KMS-11 (cell line): ENCODE measurements around the gene WSCD1.

ENCODE experiments used
- H2AFZ ChIP-seq: fragments of 200-600 bp; sonication (generic); 2 replicates; pipeline ENCODE4 v1.6.1; 2016; ENCODE audit warnings: antibody characterized with exemption, mixed run types, low read depth
- H3K27ac ChIP-seq: fragments of 200-600 bp; sonication (generic); 2 replicates; pipeline ENCODE4 v1.6.1; 2016; ENCODE audit warnings: mild to moderate bottlenecking, mixed run types
- H3K27me3 ChIP-seq: fragments of 200-600 bp; sonication (generic); 2 replicates; pipeline ENCODE4 v1.6.1; 2017; ENCODE audit warnings: mild to moderate bottlenecking, low read depth, mixed run types, moderate library complexity; ENCODE audit not compliant: insufficient read depth
- H3K36me3 ChIP-seq: fragments of 200-600 bp; sonication (generic); 2 replicates; pipeline ENCODE4 v1.6.1; 2017; ENCODE audit warnings: mild to moderate bottlenecking, mixed run types; ENCODE audit not compliant: insufficient read depth
- H3K4me1 ChIP-seq: fragments of 200-600 bp; sonication (generic); 2 replicates; pipeline ENCODE4 v1.6.1; 2016; ENCODE audit warnings: mild to moderate bottlenecking, low read depth, mixed run types; ENCODE audit not compliant: poor library complexity, severe bottlenecking
- H3K4me2 ChIP-seq: fragments of 200-600 bp; sonication (generic); 2 replicates; pipeline ENCODE4 v1.7.0; 2016; ENCODE audit warnings: mild to moderate bottlenecking, mixed run types
- H3K4me3 ChIP-seq: fragments of 200-600 bp; sonication (generic); IDR thresholded peaks from 2 replicates; pipeline ENCODE4 v1.6.1; 2017; ENCODE audit warnings: low read depth, low read length, mixed read lengths; ENCODE audit not compliant: insufficient read depth
- H3K79me2 ChIP-seq: fragments of 200-600 bp; sonication (generic); 2 replicates; pipeline ENCODE4 v1.6.1; 2016; ENCODE audit warnings: low read depth, mixed run types; ENCODE audit not compliant: insufficient read depth
- H3K9ac ChIP-seq: fragments of 200-600 bp; sonication (generic); 2 replicates; pipeline ENCODE4 v1.6.1; 2016; ENCODE audit warnings: mild to moderate bottlenecking, mixed run types
- H4K20me1 ChIP-seq: fragments of 200-600 bp; sonication (generic); 2 replicates; pipeline ENCODE4 v1.6.1; 2016; ENCODE audit warnings: mild to moderate bottlenecking, mixed run types; ENCODE audit not compliant: insufficient read depth
- CTCF ChIP-seq: fragments of 200-600 bp; sonication (generic); conservative IDR thresholded peaks from 2 replicates; pipeline ENCODE4 v1.6.1; 2017; ENCODE audit warnings: low read depth, mild to moderate bottlenecking, antibody characterized with exemption, low read length, moderate library complexity, mixed read lengths

WSCD1 gene

GRCh38 chr17:6079155-6079888 lies 9.1 kb downstream of the WSCD1 start:
- Histone ChIP-seq H3K36me3 (no peaks in the 10 kb centered on the region), H3K4me2 (no peak overlapping the region), H3K4me1 (no peaks in the 10 kb centered on the region), H4K20me1 (no peaks in the 10 kb centered on the region), H3K27ac (no peak overlapping the region; the same call in 1 of the 2 replicates), H3K4me3 (no peak overlapping the region), H2AFZ (no peak overlapping the region), H3K27me3 (no peaks in the 10 kb centered on the region), H3K9ac (no peak overlapping the region), H3K79me2 (no peaks in the 10 kb centered on the region)
- no peak for TF ChIP-seq CTCF

GRCh38 chr17:6079960-6080359 lies 9.8 kb downstream of the WSCD1 start:
- Histone ChIP-seq H3K9ac (no peak overlapping the region), H4K20me1 (no peaks in the 10 kb centered on the region), H3K4me2 (no peak overlapping the region), H3K79me2 (no peaks in the 10 kb centered on the region), H3K27me3 (no peaks in the 10 kb centered on the region), H2AFZ (no peak overlapping the region), H3K27ac (no peak overlapping the region), H3K4me3 (no peak overlapping the region), H3K4me1 (no peaks in the 10 kb centered on the region), H3K36me3 (no peaks in the 10 kb centered on the region)
- TF ChIP-seq CTCF, result no peak

GRCh38 chr17:6080711-6081430 lies 10.7 kb downstream of the WSCD1 start:
- Histone ChIP-seq H3K4me2 (no peak overlapping the region), H4K20me1 (no peaks in the 10 kb centered on the region), H2AFZ (no peak overlapping the region), H3K4me3 (no peak overlapping the region), H3K4me1 (no peaks in the 10 kb centered on the region), H3K27me3 (no peaks in the 10 kb centered on the region), H3K9ac (no peak overlapping the region), H3K79me2 (no peaks in the 10 kb centered on the region), H3K36me3 (no peaks in the 10 kb centered on the region), H3K27ac (no peak overlapping the region)
- TF ChIP-seq CTCF, result no peak

GRCh38 chr17:6082335-6082734 lies 12.2 kb downstream of the WSCD1 start:
- Histone ChIP-seq H3K36me3 (no peaks in the 10 kb centered on the region), H3K79me2 (no peaks in the 10 kb centered on the region), H3K27me3 (no peaks in the 10 kb centered on the region), H3K9ac (no peak overlapping the region), H2AFZ (no peak overlapping the region), H3K4me1 (no peaks in the 10 kb centered on the region), H3K4me3 (no peak overlapping the region), H3K27ac (no peak overlapping the region), H4K20me1 (no peaks in the 10 kb centered on the region), H3K4me2 (no peak overlapping the region)
- no peak for TF ChIP-seq CTCF
